Loucy (cell line): ENCODE data around the gene SLC25A31.

Experiments used
- EZH2phosphoT487 ChIP-seq: fragments of 200-600 bp; IDR thresholded peaks from 2 replicates; pipeline ENCODE4 v1.6.1; 2018; ENCODE audit warnings: antibody characterized with exemption, mild to moderate bottlenecking, moderate library complexity, borderline replicate concordance
- TF ChIP-seq, protein P1 (sequence below): fragments of 200-600 bp; sonication (generic); conservative IDR thresholded peaks from 2 replicates; pipeline ENCODE4 v1.5.1; 2014; ENCODE audit warnings: mild to moderate bottlenecking, antibody characterized with exemption, low read length

DNA sequence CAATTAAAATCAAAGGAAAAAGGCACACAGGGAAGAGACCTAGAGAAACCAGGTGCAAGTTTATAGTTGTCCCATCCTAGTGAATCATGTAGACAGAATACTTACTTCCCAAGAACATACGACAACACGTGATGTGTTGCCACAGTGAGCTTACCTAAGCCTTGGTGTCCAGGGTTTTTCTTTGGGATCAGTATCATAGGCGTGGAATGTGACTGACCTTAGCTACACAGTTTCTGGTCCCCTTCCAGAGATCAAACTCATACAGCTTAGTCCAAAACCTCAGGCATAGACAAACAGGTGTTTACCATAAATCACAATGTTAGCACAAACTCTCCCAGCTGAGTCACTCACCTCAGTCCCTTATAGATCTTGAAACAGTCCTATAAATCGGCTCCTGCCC is 17.7 kb downstream of the SLC25A31 start:
- TF ChIP-seq, protein P1, sequence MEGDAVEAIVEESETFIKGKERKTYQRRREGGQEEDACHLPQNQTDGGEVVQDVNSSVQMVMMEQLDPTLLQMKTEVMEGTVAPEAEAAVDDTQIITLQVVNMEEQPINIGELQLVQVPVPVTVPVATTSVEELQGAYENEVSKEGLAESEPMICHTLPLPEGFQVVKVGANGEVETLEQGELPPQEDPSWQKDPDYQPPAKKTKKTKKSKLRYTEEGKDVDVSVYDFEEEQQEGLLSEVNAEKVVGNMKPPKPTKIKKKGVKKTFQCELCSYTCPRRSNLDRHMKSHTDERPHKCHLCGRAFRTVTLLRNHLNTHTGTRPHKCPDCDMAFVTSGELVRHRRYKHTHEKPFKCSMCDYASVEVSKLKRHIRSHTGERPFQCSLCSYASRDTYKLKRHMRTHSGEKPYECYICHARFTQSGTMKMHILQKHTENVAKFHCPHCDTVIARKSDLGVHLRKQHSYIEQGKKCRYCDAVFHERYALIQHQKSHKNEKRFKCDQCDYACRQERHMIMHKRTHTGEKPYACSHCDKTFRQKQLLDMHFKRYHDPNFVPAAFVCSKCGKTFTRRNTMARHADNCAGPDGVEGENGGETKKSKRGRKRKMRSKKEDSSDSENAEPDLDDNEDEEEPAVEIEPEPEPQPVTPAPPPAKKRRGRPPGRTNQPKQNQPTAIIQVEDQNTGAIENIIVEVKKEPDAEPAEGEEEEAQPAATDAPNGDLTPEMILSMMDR, result no peak
- no peak for TF ChIP-seq EZH2phosphoT487
